HEK293T (cell line): ENCODE results near the gene DDX6.

ENCODE experiments used
- CTBP1 ChIP-seq: fragments of 450-650 bp; IDR thresholded peaks from 2 replicates; pipeline ENCODE4 v1.6.1; 2016; ENCODE audit warnings: borderline replicate concordance
- FOXA1 ChIP-seq: fragments of 450-650 bp; IDR thresholded peaks from 2 replicates; pipeline ENCODE4 v1.6.1; 2016; ENCODE audit warnings: mild to moderate bottlenecking
- HDGF ChIP-seq: fragments of 450-650 bp; IDR thresholded peaks from 2 replicates; pipeline ENCODE4 v1.6.1; 2017; ENCODE audit warnings: antibody characterized with exemption, borderline replicate concordance
- PKNOX1 ChIP-seq: fragments of 450-650 bp; IDR thresholded peaks from 2 replicates; pipeline ENCODE4 v1.6.1; 2016
- SP1 ChIP-seq: fragments of 450-650 bp; IDR thresholded peaks from 2 replicates; pipeline ENCODE4 v1.6.1; 2017
- SUZ12 ChIP-seq: fragments of 450-650 bp; IDR thresholded peaks from 2 replicates; pipeline ENCODE4 v1.6.1; 2016; ENCODE audit warnings: mild to moderate bottlenecking

- TF ChIP-seq SP1 (no peak), PKNOX1 (no peak), CTBP1 (no peak), FOXA1 (no peak), SUZ12 (no peak), HDGF (no peak)
These were observed 55.8 kb downstream of the DDX6 start for GRCh38 chr11:118735203-118735602.
